ENCODE data around the gene WDR70.

- no peak for TF ChIP-seq USF2 (IDR thresholded peaks at IDR 0.05; ENCODE audit: borderline replicate concordance, low read depth, low read length)
- TF ChIP-seq EZH2 (IDR thresholded peaks at IDR 0.05; ENCODE audit: borderline replicate concordance, control insufficient read depth, low read depth, low read length), result no peak
- no peak for TF ChIP-seq CBX3 (IDR thresholded peaks at IDR 0.05; ENCODE audit: borderline replicate concordance, low read depth)
- no peak for TF ChIP-seq ASH2L (IDR thresholded peaks at IDR 0.05; ENCODE audit: borderline replicate concordance, low read depth)
- no peak for TF ChIP-seq POLR2AphosphoS5 (IDR thresholded peaks at IDR 0.05; ENCODE audit: low read length)
- no peak for TF ChIP-seq CTCF (IDR thresholded peaks at IDR 0.05 in 2 of 3, conservative IDR thresholded peaks at IDR 0.05 in 1 of 3; ENCODE audit: control insufficient read depth in 2 of 3, extremely low read depth in 1 of 3, insufficient read depth in 1 of 3, low read depth in 3 of 3, low read length in 3 of 3)
- no peak for TF ChIP-seq SRF (IDR thresholded peaks at IDR 0.05; ENCODE audit: low read depth in 2 of 2, low read length in 2 of 2)
- TF ChIP-seq E2F4 (IDR thresholded peaks at IDR 0.05; ENCODE audit: low read depth, low read length), result no peak
- TF ChIP-seq NR2C2 (IDR thresholded peaks at IDR 0.05; ENCODE audit: borderline replicate concordance, control insufficient read depth, insufficient read length, low read depth), result no peak
- no peak for TF ChIP-seq JUND (IDR thresholded peaks at IDR 0.05; ENCODE audit: low read depth, low read length)
- TF ChIP-seq USF1 (IDR thresholded peaks at IDR 0.05; ENCODE audit: borderline replicate concordance, extremely low read length, insufficient read depth, low read depth, low read length), result no peak
- no peak for TF ChIP-seq ELK1 (IDR thresholded peaks at IDR 0.05; ENCODE audit: low read depth, low read length)
- TF ChIP-seq CHD2 (IDR thresholded peaks at IDR 0.05; ENCODE audit: borderline replicate concordance, low read depth, low read length), result no peak
Observed at GRCh38 chr5:37645707-37646106, 266.6 kb downstream of the WDR70 start.

Data from GM12878 (cell line).